HepG2 (cell line): ENCODE measurements around the gene ANKRD11. TPM values are rescaled to one million over a fixed set of nuclear protein-coding genes. Genes with fewer than 3 reads are reported as not detected.

Experiments used
- ARNTL ChIP-seq: sonication (generic); formaldehyde crosslinking; IDR thresholded peaks from 2 replicates; pipeline ENCODE4 v1.4.0; 2020; ENCODE audit warnings: mild to moderate bottlenecking, missing genetic modification reagents
- ASH2L ChIP-seq: fragments of 300-600, 200-600 bp; sonication (generic); IDR thresholded peaks from 2 replicates; pipeline ENCODE4 v1.7.0; 2017; ENCODE audit warnings: low read depth, mild to moderate bottlenecking, moderate library complexity, mixed read lengths, low read length; ENCODE audit not compliant: insufficient read length
- FIP1L1 ChIP-seq: fragments of 200-400 bp; formaldehyde crosslinking; IDR thresholded peaks from 2 replicates; pipeline ENCODE4 v1.6.1; 2018; ENCODE audit warnings: low read depth, mild to moderate bottlenecking, low read length, moderate library complexity, borderline replicate concordance; ENCODE audit not compliant: insufficient read depth
- HBP1 ChIP-seq: IDR thresholded peaks from 2 replicates; pipeline ENCODE4 v1.6.1; 2016; ENCODE audit warnings: low read depth, control low read depth
- HIVEP1 ChIP-seq: sonication (generic); formaldehyde crosslinking; IDR thresholded peaks from 2 replicates; pipeline ENCODE4 v1.4.0; 2020; ENCODE audit warnings: mild to moderate bottlenecking, missing genetic modification reagents
- HMGA1 ChIP-seq: sonication (generic); formaldehyde crosslinking; conservative IDR thresholded peaks from 2 replicates; pipeline ENCODE4 v1.4.0; 2020; ENCODE audit warnings: missing genetic modification reagents
- HOXA3 ChIP-seq: sonication (generic); formaldehyde crosslinking; IDR thresholded peaks from 2 replicates; pipeline ENCODE4 v1.5.0; 2020; ENCODE audit warnings: missing genetic modification reagents
- JUN ChIP-seq: sonication (generic); formaldehyde crosslinking; IDR thresholded peaks from 2 replicates; pipeline ENCODE4 v1.4.0; 2020; ENCODE audit warnings: mild to moderate bottlenecking, missing genetic modification reagents
- LRRFIP1 ChIP-seq: sonication (generic); formaldehyde crosslinking; conservative IDR thresholded peaks from 2 replicates; pipeline ENCODE4 v1.4.0; 2020; ENCODE audit warnings: missing genetic modification reagents
- NAIF1 ChIP-seq: sonication (generic); formaldehyde crosslinking; IDR thresholded peaks from 2 replicates; pipeline ENCODE4 v1.5.0; 2020; ENCODE audit warnings: mild to moderate bottlenecking, missing genetic modification reagents, borderline replicate concordance
- PRDM15 ChIP-seq: sonication (generic); formaldehyde crosslinking; IDR thresholded peaks from 2 replicates; pipeline ENCODE4 v1.4.0; 2020; ENCODE audit warnings: missing genetic modification reagents
- RXRA ChIP-seq: sonication (generic); formaldehyde crosslinking; IDR thresholded peaks from 2 replicates; pipeline ENCODE4 v1.5.1; 2020; ENCODE audit warnings: missing genetic modification reagents
- TAF1 ChIP-seq: sonication (generic); formaldehyde crosslinking; IDR thresholded peaks from 2 replicates; pipeline ENCODE4 v1.4.0; 2020; ENCODE audit warnings: missing genetic modification reagents
- TCF7 ChIP-seq: sonication (generic); IDR thresholded peaks from 2 replicates; pipeline ENCODE4 v1.6.1; 2016; ENCODE audit warnings: antibody characterized with exemption, low read depth
- ZNF230 ChIP-seq: sonication (generic); formaldehyde crosslinking; IDR thresholded peaks from 2 replicates; pipeline ENCODE4 v1.4.0; 2020; ENCODE audit warnings: mild to moderate bottlenecking, missing genetic modification reagents
- ZNF337 ChIP-seq: sonication (generic); formaldehyde crosslinking; IDR thresholded peaks from 2 replicates; pipeline ENCODE4 v1.5.1; 2020; ENCODE audit warnings: missing genetic modification reagents, low read depth, mild to moderate bottlenecking, borderline replicate concordance
- ZNF564 ChIP-seq: sonication (generic); formaldehyde crosslinking; IDR thresholded peaks from 2 replicates; pipeline ENCODE4 v1.8.1; 2023; ENCODE audit warnings: mild to moderate bottlenecking, missing genetic modification reagents
- polyA plus RNA-seq, 8 experiments: library from polyadenylated mRNA; depleted of rRNA in 3 of 8; stranded (reverse) in 7 of 8; unstranded in 1 of 8; fragments of >200 nt; fragmentation: Illumina TruSeq in 4 of 8; extraction: Trizol in 4 of 8; gene quantifications; 2 replicates each; pipeline versions ENCODE4 v1.2.1 to v1.2.3, GENCODE V29; 2011 to 2016; ENCODE audit warnings: low read depth in 4 of 8, missing spikeins in 1 of 8, mixed read lengths in 1 of 8; ENCODE audit not compliant: insufficient read depth in 1 of 8
- total RNA-seq, 5 experiments: library from RNA; depleted of rRNA; stranded (reverse); fragments of >200 nt; fragmentation: Illumina TruSeq; extraction: Trizol; gene quantifications; 2 replicates each; pipeline ENCODE4 v1.2.3, GENCODE V29; 2016; ENCODE audit warnings: low read depth in 1 of 5
- TF ChIP-seq, protein P1 (sequence below): sonication (generic); formaldehyde crosslinking; IDR thresholded peaks from 2 replicates; pipeline ENCODE4 v1.9.0; 2021; ENCODE audit warnings: missing genetic modification reagents, borderline replicate concordance

The ANKRD11 gene
- total and polyA plus RNA-seq, 2 of the 13 experiments (the other 11 are each of a cell fraction or from before 2014, with no cell fraction given): 21.4 to 38.4 TPM

GRCh38 chr16:89261691-89262563 lies 228.4 kb downstream of the ANKRD11 start (continued):
- TF ChIP-seq HMGA1 (CRISPR knock-in tag) (no peak), PRDM15 (CRISPR knock-in tag) (peak; percentile 87), ZNF337 (CRISPR knock-in tag) (0 out of 2 replicates have a peak, but pooled peaks have one; percentile 46), JUN (CRISPR knock-in tag) (no peak), TAF1 (CRISPR knock-in tag) (peak; percentile 34), HIVEP1 (CRISPR knock-in tag) (peak; percentile 69; the same call in 1 of the 2 replicates), LRRFIP1 (no peak), TCF7 (no peak), ARNTL (CRISPR knock-in tag) (peak; percentile 71; the same call in 1 of the 2 replicates), HOXA3 (CRISPR knock-in tag) (peak; percentile 61), ZNF564 (0 out of 2 replicates have a peak, but pooled peaks have one; percentile 10), HBP1 (no peak; the same call in 1 of the 2 replicates), FIP1L1 (peak; percentile 31; the same call in 1 of the 2 replicates), ZNF230 (CRISPR knock-in tag) (peak; percentile 94), NAIF1 (0 out of 2 replicates have a peak, but pooled peaks have one; percentile 53), RXRA (CRISPR knock-in tag) (no peak; the same call in 1 of the 2 replicates), ASH2L (peak; percentile 93)
- TF ChIP-seq, protein P1, sequence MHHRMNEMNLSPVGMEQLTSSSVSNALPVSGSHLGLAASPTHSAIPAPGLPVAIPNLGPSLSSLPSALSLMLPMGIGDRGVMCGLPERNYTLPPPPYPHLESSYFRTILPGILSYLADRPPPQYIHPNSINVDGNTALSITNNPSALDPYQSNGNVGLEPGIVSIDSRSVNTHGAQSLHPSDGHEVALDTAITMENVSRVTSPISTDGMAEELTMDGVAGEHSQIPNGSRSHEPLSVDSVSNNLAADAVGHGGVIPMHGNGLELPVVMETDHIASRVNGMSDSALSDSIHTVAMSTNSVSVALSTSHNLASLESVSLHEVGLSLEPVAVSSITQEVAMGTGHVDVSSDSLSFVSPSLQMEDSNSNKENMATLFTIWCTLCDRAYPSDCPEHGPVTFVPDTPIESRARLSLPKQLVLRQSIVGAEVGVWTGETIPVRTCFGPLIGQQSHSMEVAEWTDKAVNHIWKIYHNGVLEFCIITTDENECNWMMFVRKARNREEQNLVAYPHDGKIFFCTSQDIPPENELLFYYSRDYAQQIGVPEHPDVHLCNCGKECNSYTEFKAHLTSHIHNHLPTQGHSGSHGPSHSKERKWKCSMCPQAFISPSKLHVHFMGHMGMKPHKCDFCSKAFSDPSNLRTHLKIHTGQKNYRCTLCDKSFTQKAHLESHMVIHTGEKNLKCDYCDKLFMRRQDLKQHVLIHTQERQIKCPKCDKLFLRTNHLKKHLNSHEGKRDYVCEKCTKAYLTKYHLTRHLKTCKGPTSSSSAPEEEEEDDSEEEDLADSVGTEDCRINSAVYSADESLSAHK (CRISPR knock-in tag): no peak
